HL-60 (cell line): ENCODE measurements around the gene ST6GALNAC3.

Source experiments
- CTCF ChIP-seq: IDR thresholded peaks from one replicate; pipeline ENCODE4 v1.5.1; 2011; ENCODE audit warnings: low read length, control low read depth, inconsistent platforms; ENCODE audit not compliant: insufficient read depth
- GABPA ChIP-seq: IDR thresholded peaks from 2 replicates; pipeline ENCODE4 v1.6.1; 2012; ENCODE audit warnings: low read depth
- POLR2AphosphoS5 ChIP-seq: IDR thresholded peaks from 2 replicates; pipeline ENCODE4 v1.6.1; 2012; ENCODE audit warnings: low read depth
- SPI1 ChIP-seq: IDR thresholded peaks from 2 replicates; pipeline ENCODE4 v1.6.1; 2012; ENCODE audit warnings: low read depth, mild to moderate bottlenecking, borderline replicate concordance
- TF ChIP-seq, protein P1 (sequence below): IDR thresholded peaks from 2 replicates; pipeline ENCODE4 v1.6.1; 2012; ENCODE audit warnings: low read depth; ENCODE audit not compliant: insufficient replicate concordance

DNA sequence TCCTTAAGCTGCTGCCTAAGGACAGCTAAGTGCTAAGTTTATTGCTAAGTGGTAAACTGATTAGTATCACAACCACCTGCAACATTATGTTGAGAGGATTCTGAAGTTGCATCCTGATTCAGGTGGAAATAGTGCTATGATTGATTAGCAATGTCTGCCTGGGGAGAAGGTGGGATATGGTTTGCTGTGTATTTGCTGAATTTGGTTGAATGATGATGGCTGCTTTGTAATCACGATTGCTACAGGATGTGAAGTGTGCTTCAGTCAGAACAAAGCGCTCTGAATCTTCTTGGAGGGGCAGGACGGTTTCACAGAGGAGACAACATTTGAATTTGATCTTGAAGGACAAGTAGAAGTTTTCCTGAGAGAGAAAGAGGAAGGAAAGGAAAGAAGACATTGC lies 226.0 kb downstream of the ST6GALNAC3 start:
- TF ChIP-seq POLR2AphosphoS5 (no peak), CTCF (no peak), GABPA (no peak), SPI1 (no peak)
- TF ChIP-seq, protein P1, sequence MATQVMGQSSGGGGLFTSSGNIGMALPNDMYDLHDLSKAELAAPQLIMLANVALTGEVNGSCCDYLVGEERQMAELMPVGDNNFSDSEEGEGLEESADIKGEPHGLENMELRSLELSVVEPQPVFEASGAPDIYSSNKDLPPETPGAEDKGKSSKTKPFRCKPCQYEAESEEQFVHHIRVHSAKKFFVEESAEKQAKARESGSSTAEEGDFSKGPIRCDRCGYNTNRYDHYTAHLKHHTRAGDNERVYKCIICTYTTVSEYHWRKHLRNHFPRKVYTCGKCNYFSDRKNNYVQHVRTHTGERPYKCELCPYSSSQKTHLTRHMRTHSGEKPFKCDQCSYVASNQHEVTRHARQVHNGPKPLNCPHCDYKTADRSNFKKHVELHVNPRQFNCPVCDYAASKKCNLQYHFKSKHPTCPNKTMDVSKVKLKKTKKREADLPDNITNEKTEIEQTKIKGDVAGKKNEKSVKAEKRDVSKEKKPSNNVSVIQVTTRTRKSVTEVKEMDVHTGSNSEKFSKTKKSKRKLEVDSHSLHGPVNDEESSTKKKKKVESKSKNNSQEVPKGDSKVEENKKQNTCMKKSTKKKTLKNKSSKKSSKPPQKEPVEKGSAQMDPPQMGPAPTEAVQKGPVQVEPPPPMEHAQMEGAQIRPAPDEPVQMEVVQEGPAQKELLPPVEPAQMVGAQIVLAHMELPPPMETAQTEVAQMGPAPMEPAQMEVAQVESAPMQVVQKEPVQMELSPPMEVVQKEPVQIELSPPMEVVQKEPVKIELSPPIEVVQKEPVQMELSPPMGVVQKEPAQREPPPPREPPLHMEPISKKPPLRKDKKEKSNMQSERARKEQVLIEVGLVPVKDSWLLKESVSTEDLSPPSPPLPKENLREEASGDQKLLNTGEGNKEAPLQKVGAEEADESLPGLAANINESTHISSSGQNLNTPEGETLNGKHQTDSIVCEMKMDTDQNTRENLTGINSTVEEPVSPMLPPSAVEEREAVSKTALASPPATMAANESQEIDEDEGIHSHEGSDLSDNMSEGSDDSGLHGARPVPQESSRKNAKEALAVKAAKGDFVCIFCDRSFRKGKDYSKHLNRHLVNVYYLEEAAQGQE: no peak
